ENCODE data around the gene KLF13.

GRCh38 chr15:31350771-31351170, 24.1 kb downstream of the KLF13 start:
- TF ChIP-seq CTCF (IDR thresholded peaks at IDR 0.05; ENCODE audit: low read depth, low read length, poor library complexity, severe bottlenecking) (no peak), EZH2phosphoT487 (IDR thresholded peaks at IDR 0.05; ENCODE audit: borderline replicate concordance, low read length) (no peak)
